SK-N-SH (cell line): Measurements from ENCODE around the gene B4GALNT1. TPM values are rescaled to one million over a fixed set of nuclear protein-coding genes. Genes with fewer than 3 reads are reported as not detected.

Experiments used
- CTCF ChIA-PET: fragments of 300-600, 350-600 bp; formaldehyde crosslinking; extraction: SDS; loops from one replicate; lab custom pipeline; 2021; lab: Yijun Ruan, JAX
- POLR2A ChIA-PET: fragments of 350-600 bp; sonication (Branson Sonifier 250); formaldehyde crosslinking; extraction: SDS; loops from one replicate; lab custom pipeline; 2020; ENCODE audit warnings: antibody characterized with exemption, inconsistent platforms; lab: Yijun Ruan, JAX
- DNase-seq: peaks from one replicate; pipeline ENCODE4 v3.0.0; 2012
- H2AFZ ChIP-seq: fragments of 200-600 bp; sonication (generic); 2 replicates; pipeline ENCODE4 v1.8.1; 2016; ENCODE audit warnings: antibody characterized with exemption, mild to moderate bottlenecking, low read depth
- H3F3A ChIP-seq: fragments of 200-600 bp; sonication (generic); replicated peaks from 2 replicates; pipeline ENCODE3; 2016; ENCODE audit warnings: antibody characterized with exemption, mild to moderate bottlenecking; ENCODE audit not compliant: insufficient read depth
- H3K27ac ChIP-seq, 2 experiments: fragments of 200-500 bp in 1 of 2; fragments of 200-600 bp in 1 of 2; sonication (Bioruptor generic) in 1 of 2; sonication (generic), shearing (Covaris generic) in 1 of 2; 2 replicates each; pipeline versions ENCODE4 v1.5.1 to v1.6.1; 2014 to 2016; ENCODE audit warnings: low read depth in 2 of 2, inconsistent platforms in 1 of 2, low read length in 1 of 2, mild to moderate bottlenecking in 1 of 2, mixed read lengths in 1 of 2
- H3K27me3 ChIP-seq: fragments of 200-600 bp; sonication (generic), shearing (Covaris generic); 2 replicates; pipeline ENCODE4 v1.6.1; 2016; ENCODE audit warnings: mixed run types; ENCODE audit not compliant: insufficient read depth
- H3K36me3 ChIP-seq, 2 experiments: fragments of 200-500 bp in 1 of 2; fragments of 200-600 bp in 1 of 2; sonication (Bioruptor generic) in 1 of 2; sonication (generic) in 1 of 2; replicated peaks in 1 of 2; 2 replicates each; pipeline versions ENCODE3 to v1.5.1; 2014 to 2016; ENCODE audit warnings: low read length in 1 of 2, mild to moderate bottlenecking in 1 of 2; ENCODE audit not compliant: insufficient read depth in 2 of 2, control insufficient read depth in 1 of 2
- H3K4me1 ChIP-seq, 2 experiments: fragments of 200-500 bp in 1 of 2; fragments of 200-600 bp in 1 of 2; sonication (Bioruptor generic) in 1 of 2; sonication (generic), shearing (Covaris generic) in 1 of 2; 2 replicates each; pipeline versions ENCODE4 v1.5.1 to v1.6.1; 2014 to 2016; ENCODE audit warnings: low read depth in 1 of 2, low read length in 1 of 2, mixed run types in 1 of 2; ENCODE audit not compliant: insufficient read depth in 2 of 2, control insufficient read depth in 1 of 2
- H3K4me2 ChIP-seq: fragments of 200-600 bp; sonication (generic), shearing (Covaris generic); 2 replicates; pipeline ENCODE4 v1.6.1; 2017; ENCODE audit warnings: mixed run types
- H3K4me3 ChIP-seq, 2 experiments: fragments of 200-500 bp in 1 of 2; fragments of 200-600 bp in 1 of 2; sonication (Bioruptor generic) in 1 of 2; sonication (generic), shearing (Covaris generic) in 1 of 2; 2 replicates each; pipeline versions ENCODE4 v1.5.1 to v1.8.1; 2014 to 2016; ENCODE audit warnings: low read depth in 2 of 2, inconsistent platforms in 1 of 2, low read length in 1 of 2, mild to moderate bottlenecking in 1 of 2, mixed read lengths in 1 of 2, moderate library complexity in 1 of 2
- H3K79me2 ChIP-seq: fragments of 200-600 bp; sonication (generic); 2 replicates; pipeline ENCODE4 v1.8.1; 2017; ENCODE audit warnings: mild to moderate bottlenecking; ENCODE audit not compliant: insufficient read depth
- H3K9ac ChIP-seq: fragments of 200-600 bp; sonication (generic); 2 replicates; pipeline ENCODE4 v1.6.1; 2017; ENCODE audit warnings: mixed run types
- H3K9me2 ChIP-seq: fragments of 200-600 bp; sonication (generic); 2 replicates; pipeline ENCODE4 v1.6.1; 2017; ENCODE audit warnings: mixed run types
- H3K9me3 ChIP-seq: fragments of 200-600 bp; sonication (generic); 2 replicates; pipeline ENCODE4 v1.6.1; 2017; ENCODE audit warnings: mixed run types, mild to moderate bottlenecking, moderate library complexity
- H4K20me1 ChIP-seq: fragments of 200-600 bp; sonication (generic); 2 replicates; pipeline ENCODE4 v1.6.1; 2017; ENCODE audit warnings: mild to moderate bottlenecking, mixed run types; ENCODE audit not compliant: insufficient read depth
- CHD2 ChIP-seq: fragments of 150-350 bp; IDR thresholded peaks from 2 replicates; pipeline ENCODE4 v1.6.1; 2018; ENCODE audit warnings: low read length; ENCODE audit not compliant: partially characterized antibody
- CTCF ChIP-seq: fragments of 200-600 bp; sonication (generic); IDR thresholded peaks from 2 replicates; pipeline ENCODE4 v1.6.1; 2017; ENCODE audit warnings: antibody characterized with exemption, mild to moderate bottlenecking, moderate library complexity
- EP300 ChIP-seq, 2 experiments: IDR thresholded peaks; 2 replicates each; pipeline versions ENCODE4 v1.4.0 to v1.6.1; 2012; ENCODE audit warnings: borderline replicate concordance in 1 of 2, low read depth in 1 of 2, low read length in 1 of 2
- FOSL2 ChIP-seq: IDR thresholded peaks from 2 replicates; pipeline ENCODE4 v1.4.0; 2012; ENCODE audit warnings: low read depth, mild to moderate bottlenecking, moderate library complexity, borderline replicate concordance
- FOXM1 ChIP-seq: IDR thresholded peaks from 2 replicates; pipeline ENCODE4 v1.4.0; 2012; ENCODE audit warnings: low read depth, mild to moderate bottlenecking
- GABPA ChIP-seq: IDR thresholded peaks from 2 replicates; pipeline ENCODE4 v1.4.0; 2012; ENCODE audit warnings: low read depth, mild to moderate bottlenecking
- POLR2AphosphoS5 ChIP-seq: IDR thresholded peaks from 2 replicates; pipeline ENCODE4 v1.6.1; 2012; ENCODE audit warnings: low read depth, low read length
- RAD21 ChIP-seq: IDR thresholded peaks from 2 replicates; pipeline ENCODE4 v1.6.1; 2012; ENCODE audit warnings: mild to moderate bottlenecking, low read length
- SMC3 ChIP-seq: IDR thresholded peaks from 2 replicates; pipeline ENCODE4 v1.6.1; 2012; ENCODE audit warnings: low read depth, low read length, improper control_type of control experiment
- TCF12 ChIP-seq: IDR thresholded peaks from 2 replicates; pipeline ENCODE4 v1.4.0; 2012
- YY1 ChIP-seq: IDR thresholded peaks from 2 replicates; pipeline ENCODE4 v1.4.0; 2012; ENCODE audit warnings: low read depth, mild to moderate bottlenecking
- WGBS: methylation state at CpG from one replicate; pipeline ENCODE4 v1.1.6; 2017; ENCODE audit warnings: low lambda C conversion rate; 5-methylcytosine and 5-hydroxymethylcytosine counted together
- polyA plus RNA-seq, 3 experiments: library from polyadenylated mRNA; depleted of rRNA; stranded (reverse); fragments of >200 nt; gene quantifications; 2 replicates each; pipeline ENCODE4 v1.2.3, GENCODE V29; 2012

Gene B4GALNT1
- polyA plus RNA-seq, 1 of the 3 experiments (the other 2 are of a cell fraction), result 5.3 TPM

GRCh38 chr12:57640175-57641042 is 7.4 kb upstream of the B4GALNT1 start:
- Histone ChIP-seq H3F3A (no peaks in the 10 kb centered on the region), H3K4me3 (no peak overlapping the region), H3K27ac (no peak overlapping the region), H2AFZ (no peak overlapping the region), H3K36me3 (no peaks in the 10 kb centered on the region), H3K9ac (no peak overlapping the region), H3K9me2 (no peaks in the 10 kb centered on the region), H3K4me2 (no peak overlapping the region), H3K4me1 (no peaks in the 10 kb centered on the region), H3K9me3 (no peaks in the 10 kb centered on the region), H3K79me2 (no peaks in the 10 kb centered on the region), H3K27me3 (no peaks in the 10 kb centered on the region; the same call in 1 of the 2 replicates), H4K20me1 (no peaks in the 10 kb centered on the region)
- TF ChIP-seq RAD21 (no peak), TCF12 (no peak), FOSL2 (no peak), GABPA (no peak), EP300 (IDR thresholded peaks at IDR 0.05; ENCODE audit: borderline replicate concordance in 1 of 2, low read depth in 1 of 2, low read length in 1 of 2) (no peak), CTCF (no peak), CHD2 (no peak), FOXM1 (no peak)
- CTCF ChIA-PET, result interaction anchor here (0.6 to 4.9 kb wide), 6 partner anchors 6 to 181 kb away, joined by 3 to 38 read pairs (median 4); partner anchors contain the start of gene B4GALNT1
- DNase-seq, result no peak
- POLR2A ChIA-PET, result no interaction called here
- WGBS, result 25% methylated on average over 7 of the region's 7 CpGs

- WGBS, result 50% methylated on average over 2 of the region's 3 CpGs
- POLR2A ChIA-PET, result no interaction called here
- Histone ChIP-seq H3K4me2 (no peak overlapping the region), H3F3A (peaks cover 3% of the 10 kb centered on the region), H3K36me3 (no peaks in the 10 kb centered on the region), H3K9ac (no peak overlapping the region)
- no peak for DNase-seq
- TF ChIP-seq CTCF, result no peak
- no peak for TF ChIP-seq POLR2AphosphoS5
- no peak for TF ChIP-seq YY1
- no peak for TF ChIP-seq SMC3
- no peak for TF ChIP-seq RAD21
- TF ChIP-seq, all 33 proteins: peak for 0
- Histone ChIP-seq H4K20me1 (no peaks in the 10 kb centered on the region), H3K27me3 (no peaks in the 10 kb centered on the region; the same call in 1 of the 2 replicates), H3K27ac (no peak overlapping the region), H3K4me1 (peaks cover 0 to 2% of the 10 kb centered on the region in 2 experiments; a peak in 1 of 4 replicates), H3K9me3 (no peaks in the 10 kb centered on the region), H3K4me3 (no peak overlapping the region), H3K79me2 (no peaks in the 10 kb centered on the region), H2AFZ (no peak overlapping the region), H3K9me2 (no peaks in the 10 kb centered on the region)
- CTCF ChIA-PET, result interaction anchor here (0.6 to 4.0 kb wide), 12 partner anchors 15 to 1513 kb away, joined by 3 to 38 read pairs (median 4); partner anchors contain the start of genes AGAP2 and GLI1
Measured at GRCh38 chr12:57638096-57638495, 5.1 kb upstream of the B4GALNT1 start.
